Omental fat pad (tissue), 4 donors: Measurements from ENCODE around the gene BCR. TPM values are rescaled to one million over a fixed set of nuclear protein-coding genes. Genes with fewer than 3 reads are reported as not detected.
"Not testable (repeated sequence)": the region's sequence is repeated elsewhere in the genome, so short reads cannot be mapped to it uniquely, and the experiment has no call there.

Source experiments
- ATAC-seq: fragments of 150-250 bp; one replicate; pipeline ENCODE4 v1.9.1; 2016; ENCODE audit warnings: mild to moderate bottlenecking, moderate library complexity; ENCODE audit not compliant: low FRiP score
- DNase-seq: peaks from one replicate; pipeline ENCODE4 v3.0.0-alpha.2; 2019; ENCODE audit warnings: low spot score
- total RNA-seq, 4 donors: library from RNA; depleted of rRNA; stranded (reverse); fragments of >200 nt; gene quantifications; one replicate each; pipeline ENCODE4 v1.1.0, GENCODE V29; 2016
- TF ChIP-seq, protein P1 (sequence below), 3 donors: fragments of 450-650 bp; IDR thresholded peaks; one replicate each; pipeline ENCODE4 v1.5.1; 2016 to 2017; ENCODE audit warnings: antibody characterized with exemption in 3 of 3, mild to moderate bottlenecking in 3 of 3, moderate library complexity in 2 of 3

BCR gene
- 100 to 1,000 TPM in 1 of 4 donors, 10 to 100 TPM in 3; 34.8 to 128 (median 51.4) TPM for total RNA-seq

DNA sequence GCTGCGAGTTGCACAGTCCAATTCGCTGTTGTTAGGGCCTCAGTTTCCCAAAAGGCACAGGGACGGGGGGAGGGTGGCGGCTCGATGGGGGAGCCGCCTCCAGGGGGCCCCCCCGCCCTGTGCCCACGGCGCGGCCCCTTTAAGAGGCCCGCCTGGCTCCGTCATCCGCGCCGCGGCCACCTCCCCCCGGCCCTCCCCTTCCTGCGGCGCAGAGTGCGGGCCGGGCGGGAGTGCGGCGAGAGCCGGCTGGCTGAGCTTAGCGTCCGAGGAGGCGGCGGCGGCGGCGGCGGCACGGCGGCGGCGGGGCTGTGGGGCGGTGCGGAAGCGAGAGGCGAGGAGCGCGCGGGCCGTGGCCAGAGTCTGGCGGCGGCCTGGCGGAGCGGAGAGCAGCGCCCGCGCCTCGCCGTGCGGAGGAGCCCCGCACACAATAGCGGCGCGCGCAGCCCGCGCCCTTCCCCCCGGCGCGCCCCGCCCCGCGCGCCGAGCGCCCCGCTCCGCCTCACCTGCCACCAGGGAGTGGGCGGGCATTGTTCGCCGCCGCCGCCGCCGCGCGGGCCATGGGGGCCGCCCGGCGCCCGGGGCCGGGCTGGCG is at the start of gene BCR:
TSS of gene BCR (plus strand) at position 209 of the 592 bp plus-strand sequence. CDS start 452 bp downstream, outside the sequence.
- TF ChIP-seq, protein P1, sequence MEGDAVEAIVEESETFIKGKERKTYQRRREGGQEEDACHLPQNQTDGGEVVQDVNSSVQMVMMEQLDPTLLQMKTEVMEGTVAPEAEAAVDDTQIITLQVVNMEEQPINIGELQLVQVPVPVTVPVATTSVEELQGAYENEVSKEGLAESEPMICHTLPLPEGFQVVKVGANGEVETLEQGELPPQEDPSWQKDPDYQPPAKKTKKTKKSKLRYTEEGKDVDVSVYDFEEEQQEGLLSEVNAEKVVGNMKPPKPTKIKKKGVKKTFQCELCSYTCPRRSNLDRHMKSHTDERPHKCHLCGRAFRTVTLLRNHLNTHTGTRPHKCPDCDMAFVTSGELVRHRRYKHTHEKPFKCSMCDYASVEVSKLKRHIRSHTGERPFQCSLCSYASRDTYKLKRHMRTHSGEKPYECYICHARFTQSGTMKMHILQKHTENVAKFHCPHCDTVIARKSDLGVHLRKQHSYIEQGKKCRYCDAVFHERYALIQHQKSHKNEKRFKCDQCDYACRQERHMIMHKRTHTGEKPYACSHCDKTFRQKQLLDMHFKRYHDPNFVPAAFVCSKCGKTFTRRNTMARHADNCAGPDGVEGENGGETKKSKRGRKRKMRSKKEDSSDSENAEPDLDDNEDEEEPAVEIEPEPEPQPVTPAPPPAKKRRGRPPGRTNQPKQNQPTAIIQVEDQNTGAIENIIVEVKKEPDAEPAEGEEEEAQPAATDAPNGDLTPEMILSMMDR (IDR thresholded peaks at IDR 0.05) = no peak
- no peak for DNase-seq
- peak; percentile 63 for ATAC-seq

DNA sequence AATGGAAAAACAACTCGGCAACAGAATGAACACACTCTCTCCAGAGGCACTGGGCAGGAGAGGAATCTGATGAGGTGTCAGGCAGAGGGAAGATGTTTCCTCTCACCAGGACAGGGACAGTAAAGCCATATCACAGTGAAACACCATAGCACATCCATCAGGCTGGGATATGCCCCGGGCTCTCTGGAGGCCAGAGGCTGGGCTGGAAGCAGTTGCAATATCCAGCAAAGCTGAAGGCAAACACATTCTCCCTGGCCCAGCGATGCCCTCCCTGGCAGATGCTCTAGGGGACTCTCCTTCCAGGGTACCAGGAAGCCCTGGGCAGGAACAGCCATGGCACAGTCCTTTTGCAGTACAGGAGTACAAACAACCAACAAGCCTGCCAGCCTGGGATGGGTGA is 49.6 kb upstream of the BCR start:
- TF ChIP-seq, protein P1 (IDR thresholded peaks at IDR 0.05) = no peak
- DNase-seq (no peak), ATAC-seq (no peak)

DNA sequence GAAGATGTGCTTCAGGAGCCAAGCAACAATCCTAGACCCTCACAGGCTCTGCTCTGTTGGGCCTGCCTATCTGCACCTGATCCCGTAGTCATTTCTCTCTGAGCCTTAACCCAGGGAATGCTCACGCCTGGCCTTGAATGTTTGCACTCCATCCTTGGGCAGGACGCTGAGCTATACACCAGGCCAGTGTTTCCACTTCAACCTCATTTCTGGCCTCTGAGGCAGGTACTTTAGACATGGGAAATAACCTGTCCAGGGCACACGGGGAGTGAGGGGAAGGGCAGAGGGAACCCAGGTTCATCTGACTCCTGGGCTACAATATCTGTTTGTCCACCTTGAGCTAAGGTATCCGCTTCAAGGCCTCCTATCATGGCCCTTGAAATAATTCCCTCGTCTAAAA is 48.4 kb upstream of the BCR start:
- ATAC-seq (no peak), DNase-seq (no peak)
- TF ChIP-seq, protein P1 (IDR thresholded peaks at IDR 0.05) = no peak

DNA sequence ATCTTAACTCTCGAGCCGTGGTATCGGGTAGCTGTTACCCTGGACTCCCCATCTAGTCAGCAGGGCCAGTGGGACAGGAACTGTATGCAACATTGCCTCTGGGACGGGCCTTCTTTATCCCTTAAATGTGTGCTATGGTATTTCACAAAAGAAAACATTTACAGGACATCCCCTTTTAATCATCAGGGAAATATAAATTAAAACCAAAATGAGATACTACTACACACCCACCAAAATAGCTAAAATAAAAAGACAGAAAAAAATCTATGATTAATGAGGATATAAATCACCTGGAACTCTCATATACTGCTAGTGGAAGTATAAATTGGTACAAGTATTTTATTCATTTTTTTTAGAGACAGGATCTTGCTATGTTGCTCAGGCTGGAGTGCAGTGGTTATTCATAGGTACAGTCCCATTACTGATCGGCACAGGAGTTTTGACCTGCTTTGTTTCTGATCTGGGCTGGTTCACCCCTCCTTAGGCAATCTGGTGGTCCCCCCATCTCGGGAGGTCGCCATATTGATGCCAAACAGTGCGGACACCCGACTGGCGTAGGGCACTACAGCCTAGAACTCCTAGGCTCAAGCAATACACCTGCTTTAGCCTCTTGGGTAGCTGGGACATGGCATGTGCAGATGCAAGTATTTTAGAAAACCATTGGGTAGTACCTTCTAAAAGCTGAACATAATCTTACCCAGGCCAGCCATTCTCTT is 47.8 kb upstream of the BCR start:
- TF ChIP-seq, protein P1 (IDR thresholded peaks at IDR 0.05) = no peak
- ATAC-seq (no peak), DNase-seq (no peak)

DNA sequence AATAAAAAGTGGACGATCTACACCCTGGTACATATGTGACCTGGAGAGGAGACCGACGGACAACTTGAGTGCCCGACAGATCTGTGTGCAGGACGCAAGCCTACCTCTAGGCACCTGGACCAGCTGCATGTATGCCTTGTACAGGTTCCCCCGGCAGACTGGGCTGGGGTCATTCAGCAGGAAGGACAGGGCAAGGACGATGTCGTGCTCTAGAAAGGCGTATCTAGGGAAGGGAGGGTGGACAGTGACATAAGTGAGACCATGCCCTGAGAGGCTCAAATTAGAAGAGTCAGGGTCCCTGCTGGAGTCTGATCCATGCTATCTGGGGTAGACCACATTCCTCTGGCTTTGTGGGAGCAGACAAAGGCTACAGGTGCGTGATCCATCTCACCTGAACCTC is 46.4 kb upstream of the BCR start:
- TF ChIP-seq, protein P1 (IDR thresholded peaks at IDR 0.05) = no peak
- ATAC-seq (no peak), DNase-seq (no peak)

DNA sequence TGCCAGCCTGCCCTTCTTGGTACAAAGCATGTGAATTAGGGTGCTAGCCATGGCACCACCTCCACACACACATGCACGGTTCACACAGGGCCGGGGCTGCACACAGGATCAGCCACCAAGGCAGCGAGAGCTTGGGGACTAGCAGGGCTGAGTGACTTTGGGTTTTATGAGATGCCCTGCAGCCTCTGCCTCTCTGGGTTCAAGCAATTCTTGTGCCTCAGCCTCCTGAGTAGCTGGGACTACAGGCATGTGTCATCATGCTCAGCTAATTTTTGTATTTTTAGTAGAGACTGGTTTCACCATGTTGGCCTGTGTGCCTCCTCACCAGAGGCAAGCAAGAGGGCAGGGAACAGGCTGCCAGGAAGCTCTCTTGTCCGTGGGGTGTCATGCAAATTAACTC is 43.3 kb upstream of the BCR start:
- ATAC-seq, DNase-seq: not testable (repeated sequence)

DNA sequence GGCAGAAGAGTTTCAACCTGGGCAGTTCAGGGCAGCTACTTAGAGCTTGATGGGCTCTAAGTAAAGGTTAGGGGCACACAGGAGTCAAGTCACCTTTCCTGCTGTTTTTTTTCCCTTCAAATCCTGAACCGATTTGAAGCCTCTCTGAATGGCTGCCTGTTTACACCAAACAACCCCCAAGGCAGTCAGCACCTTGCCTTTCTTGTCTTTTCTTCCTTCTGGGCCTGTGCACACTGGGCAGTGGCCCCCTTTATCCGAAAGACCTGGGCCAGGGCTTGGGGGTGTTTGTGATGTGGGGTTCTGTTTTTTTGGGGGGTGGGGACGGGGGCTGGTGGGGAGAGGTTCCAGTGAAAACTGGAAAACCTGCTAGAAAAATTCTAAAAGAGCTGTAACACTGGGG is 42.8 kb upstream of the BCR start:
- DNase-seq = no peak
- ATAC-seq = no peak
- TF ChIP-seq, protein P1 (IDR thresholded peaks at IDR 0.05) = no peak
